HK-2 (cell line): ENCODE measurements around the gene C11orf21.

Source experiments
- DNase-seq: peaks from one replicate; pipeline ENCODE4 v3.0.0-alpha.2; 2018; ENCODE audit not compliant: unreplicated experiment

Gene C11orf21

DNA sequence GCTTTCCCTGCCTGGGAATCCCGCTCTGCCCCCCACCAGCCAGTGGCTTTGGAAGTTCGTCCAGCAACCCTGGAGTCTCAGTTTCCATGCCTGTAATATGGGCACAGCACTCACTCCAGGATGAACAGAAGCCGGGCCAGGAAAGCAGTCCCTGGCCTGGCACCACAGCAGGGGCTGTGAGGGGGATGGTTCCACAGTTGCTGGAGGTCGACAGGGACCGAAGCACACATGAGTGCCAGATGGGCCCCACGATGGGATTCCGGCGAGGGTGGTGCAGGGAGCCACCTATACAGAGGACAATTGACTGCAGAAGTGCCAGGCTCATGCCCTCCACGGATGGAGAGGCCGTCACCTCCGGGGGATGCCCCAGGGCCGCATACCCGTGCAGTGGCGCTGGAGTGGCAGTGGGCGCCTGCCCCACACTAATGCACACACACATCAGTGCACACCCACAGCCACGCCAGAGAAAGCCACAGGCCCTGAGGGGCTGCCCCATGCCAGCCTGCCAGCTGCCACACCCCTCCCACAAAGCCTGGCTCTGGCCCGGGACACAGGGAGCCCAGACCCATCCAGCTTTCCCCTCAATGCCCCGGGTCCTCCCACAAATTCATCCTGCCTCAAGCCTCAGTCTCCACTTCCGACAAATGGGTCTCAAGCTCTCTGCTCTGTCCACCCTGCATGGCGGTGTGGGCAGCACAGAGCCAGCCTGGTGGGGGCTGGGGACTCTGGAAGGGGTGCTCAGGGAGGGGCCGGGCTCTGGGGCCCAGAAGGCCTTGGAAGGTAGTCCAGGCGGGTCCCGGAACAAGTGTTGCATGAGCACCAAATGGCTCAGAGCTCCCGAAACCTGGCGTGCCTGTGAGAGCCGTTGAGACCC lies 41.0 kb downstream of the C11orf21 start:
- DNase-seq = no peak

DNA sequence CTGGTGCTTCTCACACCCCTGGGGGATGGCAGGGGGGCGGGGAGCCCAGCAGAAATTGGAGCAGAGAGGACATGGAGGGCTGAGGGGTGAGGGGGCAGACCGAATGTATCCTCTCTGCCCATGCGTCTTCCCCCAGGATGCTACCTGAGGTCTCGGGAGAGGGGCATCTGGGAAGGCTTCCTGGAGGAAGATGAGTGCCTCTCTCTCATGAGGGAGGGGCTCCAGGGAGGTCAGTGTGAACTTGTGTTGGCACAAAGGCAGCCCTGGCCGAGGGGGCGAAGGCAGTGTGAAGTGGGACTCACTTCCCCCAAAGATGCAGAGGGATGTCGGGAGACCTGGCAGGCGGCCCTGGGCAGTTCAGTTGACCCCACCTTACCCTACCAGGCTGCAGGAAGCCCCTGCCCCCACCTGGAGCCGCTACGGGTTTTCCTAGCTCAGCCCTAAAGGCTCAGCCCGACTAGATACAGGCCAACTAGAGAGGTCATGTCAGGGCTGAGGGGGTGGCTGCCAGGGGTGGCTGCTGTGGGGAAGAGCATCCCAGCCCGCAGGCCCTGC lies 41.7 kb downstream of the C11orf21 start:
- DNase-seq = no peak

DNA sequence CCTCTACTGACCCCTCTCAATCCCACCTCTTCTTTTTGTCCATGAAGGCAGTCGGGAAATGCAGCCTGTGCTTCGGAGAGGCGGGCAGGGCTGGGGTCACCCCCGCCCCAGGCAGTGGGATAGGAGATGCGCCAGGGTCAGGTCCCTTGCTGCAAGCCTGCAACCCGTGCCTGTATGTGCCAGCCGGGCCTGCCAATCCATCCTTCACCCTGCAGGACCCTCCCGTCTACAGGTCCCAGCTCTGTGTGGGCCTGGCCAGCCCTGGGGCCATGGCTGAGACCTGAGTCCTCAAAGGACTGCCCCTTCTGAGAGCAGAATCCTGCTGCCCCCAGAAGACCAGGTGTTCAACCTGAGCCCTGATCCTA lies 42.3 kb downstream of the C11orf21 start:
- DNase-seq = no peak

DNA sequence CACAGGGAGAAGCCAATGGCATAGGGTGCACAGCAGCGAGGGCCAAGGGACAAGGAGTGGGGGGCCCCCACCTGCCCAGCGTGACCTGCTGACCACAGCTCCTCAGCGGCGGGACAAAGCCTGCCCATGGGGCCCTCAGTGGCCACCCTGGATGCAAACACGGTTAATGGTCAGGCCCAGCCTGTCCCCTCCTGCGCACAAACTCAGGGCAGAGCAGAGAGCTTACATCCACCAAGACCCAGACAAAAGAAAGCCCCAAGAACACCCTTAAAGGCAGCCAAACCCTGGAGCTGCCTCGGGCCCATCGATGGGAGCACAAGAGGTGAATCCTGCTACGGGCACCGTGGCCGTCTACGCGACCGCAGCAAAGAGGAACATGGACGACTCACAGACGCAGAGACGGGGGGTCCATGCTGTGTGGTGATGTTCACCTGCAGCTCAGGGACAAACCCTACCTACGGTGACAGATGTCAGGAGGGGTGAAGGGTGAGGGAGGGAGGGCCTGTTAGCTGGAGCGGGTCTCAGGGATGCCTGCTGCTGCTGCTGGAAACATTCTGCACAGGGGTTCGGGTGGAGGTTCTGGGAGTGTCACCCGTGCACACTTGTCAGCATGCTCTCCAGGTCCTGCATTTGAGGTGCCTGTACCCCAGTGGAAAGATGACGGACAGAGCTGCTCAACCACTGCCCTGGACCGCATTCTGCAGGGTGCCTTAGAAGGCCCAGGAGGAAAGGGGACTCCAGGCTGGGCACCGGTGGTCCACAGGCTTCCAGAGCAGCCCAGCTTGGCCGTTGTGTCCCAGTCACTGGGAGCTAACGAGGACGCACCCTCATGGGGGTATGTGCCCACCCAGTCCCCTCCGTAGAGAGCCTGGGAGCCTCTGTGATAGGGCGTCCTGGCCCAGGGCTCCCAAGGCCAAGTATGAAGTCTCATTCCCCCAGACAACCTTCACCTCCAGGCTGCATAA lies 42.9 kb downstream of the C11orf21 start:
- DNase-seq = no peak

DNA sequence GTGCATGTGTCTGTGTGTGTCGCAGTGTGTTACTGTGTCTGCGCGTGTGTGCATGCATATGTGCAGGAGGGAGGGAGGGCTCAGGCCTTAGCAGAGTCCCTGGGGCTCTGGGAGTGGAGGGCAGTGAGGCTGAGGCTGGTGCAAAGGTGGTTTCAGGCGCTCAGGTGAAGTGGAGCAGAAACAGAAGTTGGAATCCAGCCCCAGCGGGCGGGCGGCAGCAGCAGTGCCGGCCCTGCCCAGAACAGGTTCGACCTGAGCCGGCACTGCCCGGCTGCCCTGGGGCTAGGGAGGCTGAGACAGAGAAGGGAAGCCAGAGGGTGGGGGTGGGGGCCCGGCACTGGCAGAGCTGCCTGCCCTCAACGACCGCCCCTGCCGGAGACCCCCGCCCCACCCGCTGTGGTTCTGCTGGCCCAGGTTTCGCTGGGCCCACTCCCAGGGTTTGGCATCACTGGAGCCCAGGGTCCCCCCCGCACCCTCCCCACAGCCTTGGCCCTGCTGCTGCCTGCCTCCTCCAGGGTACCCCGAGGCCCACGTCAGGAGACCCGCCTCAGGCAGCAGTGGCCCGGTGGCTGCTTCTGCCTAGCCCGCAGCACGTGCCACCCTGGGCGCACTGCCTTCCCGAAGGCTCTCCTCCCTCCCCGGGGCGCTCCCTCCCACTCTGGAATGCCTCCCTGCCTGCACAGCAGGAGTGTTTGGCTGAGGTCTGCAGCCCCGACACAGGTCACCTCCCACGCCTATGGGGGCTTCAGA lies 44.6 kb downstream of the C11orf21 start:
- DNase-seq = no peak

DNA sequence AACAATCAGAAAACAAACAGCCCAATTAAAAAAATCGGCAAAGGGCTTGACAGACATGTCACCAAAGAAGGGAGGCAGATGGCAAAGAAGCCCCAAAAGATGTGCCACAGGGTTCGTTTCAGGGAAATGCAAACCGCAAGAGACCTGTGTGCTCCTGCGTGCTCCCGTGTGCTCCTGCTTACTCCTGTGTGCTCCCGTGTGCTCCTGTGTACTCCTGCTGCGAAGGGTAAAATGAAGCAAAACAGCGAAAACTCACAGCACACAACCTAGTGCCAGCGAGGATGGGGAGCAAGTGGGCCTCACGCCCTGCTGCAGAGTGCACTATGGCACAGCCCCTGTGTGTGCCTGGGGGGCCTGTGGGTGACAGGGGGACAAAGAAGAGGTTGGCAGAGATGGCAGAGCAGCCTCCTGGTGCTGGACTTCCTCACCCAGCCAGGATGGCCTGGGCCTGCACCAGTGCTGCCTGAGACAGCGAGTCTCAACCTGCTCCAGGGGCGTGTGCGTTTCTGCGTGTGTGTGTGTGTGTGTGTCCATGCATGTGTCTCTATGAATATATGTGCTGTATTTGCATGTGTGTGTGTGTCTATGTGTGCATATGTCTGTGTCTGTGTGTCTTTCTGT lies 45.3 kb downstream of the C11orf21 start:
- DNase-seq = no peak

DNA sequence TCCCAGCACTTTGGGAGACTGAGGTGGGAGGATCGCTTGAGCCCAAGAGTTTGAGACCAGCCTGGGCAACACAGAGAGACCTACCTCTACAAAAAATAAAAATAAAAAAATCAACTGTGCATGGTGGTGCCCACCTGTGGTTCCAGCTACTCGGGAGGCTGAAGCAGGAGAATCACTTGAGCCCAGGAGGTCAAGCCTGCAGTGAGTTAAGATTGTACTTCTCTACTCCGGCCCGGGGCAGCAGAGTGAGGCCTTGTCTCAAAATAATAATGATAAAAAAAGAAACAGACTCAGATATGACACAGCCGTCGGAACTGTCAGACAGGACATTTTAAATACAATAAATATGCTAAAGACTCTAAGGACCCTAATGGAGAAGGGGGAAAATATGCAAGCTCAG lies 49.7 kb downstream of the C11orf21 start:
- DNase-seq = no peak

DNA sequence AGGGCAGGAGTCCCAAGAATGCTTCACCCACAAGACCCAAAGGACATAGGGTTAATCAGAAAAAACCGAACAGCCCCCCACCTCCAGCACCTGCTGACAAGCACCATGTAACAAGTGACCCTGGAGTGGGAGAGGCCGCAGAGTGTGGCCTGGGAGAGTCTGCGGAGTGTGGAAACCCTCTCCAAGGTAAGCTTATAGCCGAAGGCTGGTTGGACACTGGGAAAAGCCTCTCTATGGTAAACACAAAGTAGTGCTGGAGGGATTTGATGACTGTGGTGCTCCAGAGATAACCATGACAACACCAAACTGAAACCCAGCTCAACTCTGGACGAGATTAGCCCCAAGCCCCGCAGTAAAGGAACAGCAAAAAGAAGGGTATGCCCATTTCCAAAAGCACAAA lies 50.6 kb downstream of the C11orf21 start:
- no peak for DNase-seq

DNA sequence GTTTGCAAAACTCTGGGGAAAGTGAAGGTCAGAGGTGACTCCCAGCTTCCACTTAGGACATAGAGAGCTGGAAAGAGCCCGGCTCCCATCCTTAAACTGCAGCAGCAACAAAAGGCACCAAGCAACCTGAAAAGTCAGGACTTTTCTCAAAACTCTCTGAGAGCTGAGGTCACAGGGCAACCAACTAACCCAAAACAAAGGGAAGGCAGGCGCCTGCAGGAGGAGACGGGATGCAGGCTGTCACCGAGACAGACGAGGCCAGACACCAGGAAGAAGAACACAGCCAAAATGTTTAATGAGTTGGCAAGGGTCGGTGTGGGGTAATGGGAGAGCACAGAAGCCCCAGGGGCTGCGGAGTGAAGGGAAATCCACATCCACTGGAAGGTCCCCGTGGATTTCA lies 51.2 kb downstream of the C11orf21 start:
- no peak for DNase-seq

DNA sequence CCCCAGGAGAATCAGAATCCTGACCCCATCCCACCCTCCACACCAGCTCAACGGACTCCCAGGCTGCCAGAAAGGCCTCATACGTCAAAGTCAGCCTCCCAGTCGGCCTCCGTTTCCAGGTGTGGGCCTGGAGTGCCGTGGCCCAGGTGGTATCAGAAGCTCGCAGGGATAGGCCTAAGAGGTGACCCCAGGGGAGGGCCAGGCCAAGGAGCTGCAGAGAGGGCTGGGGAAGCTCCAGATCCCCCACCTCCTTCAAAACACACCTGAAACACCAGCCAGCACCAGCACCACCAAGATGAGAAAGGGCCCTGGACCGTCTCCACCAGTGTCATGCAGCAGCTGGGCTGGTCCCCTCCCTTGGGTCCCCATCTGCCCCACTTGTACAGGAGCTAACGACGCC lies 51.7 kb downstream of the C11orf21 start:
- DNase-seq = no peak

DNA sequence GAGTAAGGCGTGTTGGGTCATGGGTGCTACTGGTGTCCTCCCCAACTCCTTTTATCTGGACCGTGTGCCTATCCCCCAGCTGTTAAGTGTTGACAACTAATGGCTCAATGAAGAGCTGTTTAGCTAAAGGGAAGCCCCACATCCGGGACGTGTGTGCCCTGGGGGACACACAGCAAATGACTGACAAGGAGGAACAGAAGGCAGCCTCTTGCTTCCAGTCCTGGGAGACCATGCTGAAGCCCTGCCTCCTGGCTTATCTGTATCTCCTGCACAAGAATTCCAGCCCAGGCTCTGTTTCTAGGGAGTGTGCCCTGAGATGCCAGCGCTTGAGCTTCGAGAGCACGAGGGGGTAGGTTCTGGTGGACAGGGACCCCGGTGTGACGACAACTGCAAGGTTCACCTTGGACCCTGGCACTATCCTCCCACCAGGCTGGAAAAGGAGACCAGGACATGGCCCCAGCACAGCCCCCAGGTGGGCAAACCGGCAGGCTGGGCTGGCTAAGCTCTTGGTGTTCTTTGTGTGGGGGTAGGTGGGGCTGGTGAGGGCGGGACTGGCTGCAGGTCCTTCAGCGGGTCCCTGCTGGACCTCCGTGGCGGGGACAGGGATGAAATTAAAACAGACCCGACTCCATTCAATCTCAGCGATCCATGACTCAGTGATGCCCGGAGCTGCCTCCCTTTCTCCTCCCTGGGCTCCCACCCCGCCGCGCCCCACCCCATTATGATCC lies 52.4 kb downstream of the C11orf21 start:
- no peak for DNase-seq

DNA sequence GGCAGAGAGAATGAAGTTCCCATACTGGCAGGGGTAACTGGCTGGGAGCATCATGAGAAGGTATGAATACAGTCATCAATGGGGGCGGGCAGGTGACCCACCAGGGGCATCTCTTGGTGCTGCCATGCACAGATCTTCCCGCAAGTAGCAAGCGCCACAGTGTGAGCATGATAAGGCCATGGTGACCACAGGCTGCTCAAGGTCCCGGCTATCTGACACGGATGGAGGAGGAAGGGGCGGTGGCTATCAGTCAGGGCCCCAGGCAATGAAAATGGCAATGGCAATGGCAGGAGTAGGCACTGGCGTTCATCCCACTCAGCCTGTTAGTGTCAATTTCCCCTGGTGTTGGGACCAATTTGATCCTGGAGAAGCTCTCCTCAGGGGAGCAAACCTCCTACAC lies 53.0 kb downstream of the C11orf21 start:
- no peak for DNase-seq

DNA sequence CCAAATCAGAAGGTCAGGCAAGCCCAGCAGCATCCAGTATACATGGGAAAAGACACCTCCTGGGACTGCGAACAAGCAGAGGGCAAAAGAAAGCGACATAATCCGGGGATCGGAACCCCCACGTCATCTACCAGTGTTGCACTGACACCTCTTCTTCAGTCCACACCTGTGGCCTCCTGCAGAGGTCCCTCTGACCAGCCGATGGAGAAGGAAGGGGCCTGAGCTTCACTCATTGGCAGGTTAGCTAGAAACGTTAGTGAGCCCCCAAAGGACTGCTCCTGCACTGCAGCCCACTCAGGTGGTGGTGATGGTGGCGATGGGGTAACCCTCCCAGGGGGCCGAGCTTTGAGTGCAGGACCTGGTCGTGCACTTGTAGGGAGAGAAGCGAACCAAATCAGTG lies 53.5 kb downstream of the C11orf21 start:
- DNase-seq = no peak

DNA sequence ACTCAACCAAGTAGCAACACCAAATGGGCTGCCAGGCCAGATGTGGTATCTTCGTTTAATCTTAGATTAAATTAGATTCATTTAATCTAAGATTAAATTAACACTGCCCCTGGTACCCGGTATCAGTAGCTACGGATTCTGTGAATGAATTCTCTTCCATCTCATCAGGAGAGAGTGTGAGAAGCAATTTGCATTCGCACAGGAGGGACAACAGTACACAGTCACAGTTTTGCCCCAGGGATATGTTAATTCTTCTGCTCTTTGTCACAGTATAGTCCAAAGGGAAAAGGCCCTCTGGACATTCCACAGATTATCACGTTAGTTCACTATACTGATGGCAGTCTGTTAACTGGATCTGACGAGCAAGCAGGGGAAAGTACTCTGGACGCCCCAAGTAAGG lies 54.2 kb downstream of the C11orf21 start:
- no peak for DNase-seq
